PFSK-1 (cell line): Measurements from ENCODE around the gene SLC35B4.

Experiments used
- POLR2AphosphoS5 ChIP-seq: IDR thresholded peaks from 2 replicates; pipeline ENCODE4 v1.6.1; 2012; ENCODE audit warnings: low read depth, mild to moderate bottlenecking, control low read depth, low read length, moderate library complexity
- REST ChIP-seq, 2 experiments: IDR thresholded peaks; 2 replicates each; pipeline versions ENCODE4 v1.6.1 to v1.8.0; 2011 to 2012; ENCODE audit warnings: low read depth in 2 of 2, low read length in 2 of 2, control low read depth in 1 of 2, inconsistent platforms in 1 of 2, mild to moderate bottlenecking in 1 of 2, moderate library complexity in 1 of 2; ENCODE audit not compliant: insufficient read depth in 1 of 2
- TAF1 ChIP-seq: IDR thresholded peaks from 2 replicates; pipeline ENCODE4 v1.6.1; 2012; ENCODE audit warnings: low read length, control low read depth, borderline replicate concordance; ENCODE audit not compliant: insufficient read depth

GRCh38 chr7:134245253-134245652 is 71.5 kb downstream of the SLC35B4 start:
- TF ChIP-seq POLR2AphosphoS5 (no peak), REST (IDR thresholded peaks at IDR 0.05; ENCODE audit: insufficient read depth in 1 of 2, low read depth in 2 of 2, low read length in 2 of 2) (no peak), TAF1 (no peak)
